Measurements from ENCODE around the gene PHYHD1. TPM values are rescaled to one million over a fixed set of nuclear protein-coding genes. Genes with fewer than 3 reads are reported as not detected.

PHYHD1 gene
- total RNA-seq, 1 experiment from 2014 or later: not detected

- ChIA-PET POLR2A (no interaction called here), CTCF (no interaction called here)
- no peak for TF ChIP-seq POLR2AphosphoS5 (IDR thresholded peaks at IDR 0.05; ENCODE audit: low read depth, low read length)
- TF ChIP-seq CTCF (IDR thresholded peaks at IDR 0.05): no peak
- TF ChIP-seq REST (IDR thresholded peaks at IDR 0.05; ENCODE audit: insufficient read depth in 1 of 2, low read depth in 2 of 2, low read length in 1 of 2): no peak
- TF ChIP-seq TCF7L2 (IDR thresholded peaks at IDR 0.05; ENCODE audit: low read depth, low read length): no peak
- TF ChIP-seq SIN3A (IDR thresholded peaks at IDR 0.05; ENCODE audit: borderline replicate concordance, insufficient read depth, low read depth, low read length): no peak
- DNase-seq (ENCODE audit: low read depth, low spot score) (no peak), ATAC-seq (peak; percentile 36; the same call in 1 of the 2 replicates)
- BruUV-seq (replicated peaks): no TSS peak
- Histone ChIP-seq H3K27me3 (ENCODE audit: control insufficient read depth, insufficient read depth, low read length) (no peaks in the 10 kb centered on the region), H3K9me3 (ENCODE audit: control insufficient read depth, insufficient read depth, low read depth, low read length) (no peaks in the 10 kb centered on the region), H3K4me3 (ENCODE audit: low read depth in 2 of 2, low read length in 2 of 2) (no peak overlapping the region), H3K27ac (ENCODE audit: low read length) (no peak overlapping the region; the same call in 1 of the 2 replicates), H3K4me1 (ENCODE audit: control insufficient read depth, insufficient read depth, low read length) (peaks cover 12% of the 10 kb centered on the region; the same call in 1 of the 2 replicates), H3K36me3 (ENCODE audit: control insufficient read depth, insufficient read depth, low read length) (no peaks in the 10 kb centered on the region)
- in situ Hi-C loops (cut with HindIII; ENCODE audit: low pct_unique_long_range_greater_than_20kb, low sequenced_read_pairs) (no loop called here), intact Hi-C loops (cut with micrococcal nuclease; ENCODE audit: unreplicated experiment) (no loop called here)
Observed at GRCh38 chr9:128911529-128912035, 9.2 kb upstream of the PHYHD1 start.

GRCh38 chr9:128912270-128912853, 8.4 kb upstream of the PHYHD1 start:
- BruUV-seq (replicated peaks): no TSS peak
- Histone ChIP-seq H3K27me3 (ENCODE audit: control insufficient read depth, insufficient read depth, low read length) (no peaks in the 10 kb centered on the region), H3K4me3 (ENCODE audit: low read depth in 2 of 2, low read length in 2 of 2) (no peak overlapping the region), H3K4me1 (ENCODE audit: control insufficient read depth, insufficient read depth, low read length) (peaks cover 12% of the 10 kb centered on the region; the same call in 1 of the 2 replicates), H3K36me3 (ENCODE audit: control insufficient read depth, insufficient read depth, low read length) (no peaks in the 10 kb centered on the region), H3K27ac (ENCODE audit: low read length) (0 out of 2 replicates have a peak overlapping the region, but pooled peaks have one; percentile 29), H3K9me3 (ENCODE audit: control insufficient read depth, insufficient read depth, low read depth, low read length) (no peaks in the 10 kb centered on the region)
- POLR2A ChIA-PET: no interaction called here
- ATAC-seq (peak; percentile 76), DNase-seq (ENCODE audit: low read depth, low spot score) (no peak)
- intact Hi-C loops (cut with micrococcal nuclease; ENCODE audit: unreplicated experiment): no loop called here
- TF ChIP-seq SIN3A (IDR thresholded peaks at IDR 0.05; ENCODE audit: borderline replicate concordance, insufficient read depth, low read depth, low read length) (no peak), POLR2AphosphoS5 (IDR thresholded peaks at IDR 0.05; ENCODE audit: low read depth, low read length) (no peak), TCF7L2 (IDR thresholded peaks at IDR 0.05; ENCODE audit: low read depth, low read length) (no peak), CTCF (IDR thresholded peaks at IDR 0.05) (no peak), REST (IDR thresholded peaks at IDR 0.05; ENCODE audit: insufficient read depth in 1 of 2, low read depth in 2 of 2, low read length in 1 of 2) (no peak)
- CTCF ChIA-PET: no interaction called here
- in situ Hi-C loops (cut with HindIII; ENCODE audit: low pct_unique_long_range_greater_than_20kb, low sequenced_read_pairs): no loop called here
